AG20443 (cell line): ENCODE measurements around the gene ABRACL.
"Not testable (repeated sequence)": the region's sequence is repeated elsewhere in the genome, so short reads cannot be mapped to it uniquely, and the experiment has no call there.

Source experiments
- DNase-seq: peaks from one replicate; pipeline ENCODE4 v3.0.0; 2012; ENCODE audit warnings: low spot score, mixed read lengths

The ABRACL gene, protein sequence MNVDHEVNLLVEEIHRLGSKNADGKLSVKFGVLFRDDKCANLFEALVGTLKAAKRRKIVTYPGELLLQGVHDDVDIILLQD

DNA sequence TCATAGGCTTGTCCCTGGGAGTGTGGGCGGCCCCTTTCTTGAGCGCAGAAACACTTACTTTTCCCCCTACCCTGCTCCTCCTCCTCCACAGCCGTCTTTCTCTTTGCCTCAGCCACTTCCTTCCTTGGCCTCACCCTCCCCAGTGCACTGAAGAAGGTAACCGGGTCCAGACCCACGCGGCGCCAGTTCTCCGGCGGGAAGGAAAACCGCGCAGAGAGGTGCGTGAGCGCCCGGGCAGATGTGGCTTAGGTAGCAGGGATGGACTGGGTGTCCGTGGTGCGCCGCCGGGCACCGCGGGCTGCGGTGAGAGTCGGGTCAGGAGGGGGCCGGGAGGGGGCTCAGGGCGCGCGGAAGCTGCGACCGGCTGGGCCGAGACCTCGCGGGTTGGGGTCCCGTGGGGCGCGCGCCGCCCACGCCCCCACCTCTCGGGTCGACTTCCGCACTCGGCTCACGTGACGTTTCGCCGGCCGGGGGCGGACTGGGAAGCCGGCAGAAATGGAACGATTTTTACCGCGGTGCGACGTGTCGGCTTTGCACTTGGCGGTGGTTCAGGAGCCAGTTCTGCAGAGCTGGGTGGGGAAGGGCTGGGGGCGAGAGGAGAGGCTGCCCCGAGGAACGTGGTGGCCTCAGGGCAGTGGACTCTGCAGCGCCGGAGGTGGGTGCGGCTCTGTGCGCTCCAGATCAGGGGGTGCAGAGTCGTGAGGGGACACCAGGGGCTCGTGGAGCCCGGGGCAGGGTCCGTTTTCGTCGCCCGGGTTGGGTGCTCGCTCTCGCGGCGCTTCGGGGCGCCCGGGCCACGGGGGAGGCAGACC lies at the start of gene ABRACL:
TSS of gene ABRACL (plus strand) at position 88 of the 812 bp plus-strand sequence. CDS start 5,416 bp downstream, outside the sequence.
- DNase-seq: peak; percentile 74

DNA sequence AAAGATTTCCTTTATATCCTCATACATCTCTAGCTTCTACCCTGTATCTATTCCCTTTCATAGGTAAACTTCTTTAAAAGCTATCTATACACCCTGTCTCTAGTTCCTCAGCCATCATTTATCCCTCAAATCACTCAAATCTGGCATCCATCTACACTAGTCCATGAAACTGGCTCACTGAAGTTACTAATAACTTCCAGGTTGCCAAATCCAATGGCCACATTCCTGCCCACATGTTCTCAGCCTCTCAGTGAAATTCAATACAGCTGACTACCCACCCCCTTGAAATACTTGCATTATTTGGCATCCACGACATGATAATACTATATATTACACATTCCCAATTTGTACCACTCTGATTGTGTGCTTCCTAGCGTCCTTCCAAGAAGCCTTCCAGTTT lies 49.2 kb upstream of the ABRACL start:
- DNase-seq: no peak

DNA sequence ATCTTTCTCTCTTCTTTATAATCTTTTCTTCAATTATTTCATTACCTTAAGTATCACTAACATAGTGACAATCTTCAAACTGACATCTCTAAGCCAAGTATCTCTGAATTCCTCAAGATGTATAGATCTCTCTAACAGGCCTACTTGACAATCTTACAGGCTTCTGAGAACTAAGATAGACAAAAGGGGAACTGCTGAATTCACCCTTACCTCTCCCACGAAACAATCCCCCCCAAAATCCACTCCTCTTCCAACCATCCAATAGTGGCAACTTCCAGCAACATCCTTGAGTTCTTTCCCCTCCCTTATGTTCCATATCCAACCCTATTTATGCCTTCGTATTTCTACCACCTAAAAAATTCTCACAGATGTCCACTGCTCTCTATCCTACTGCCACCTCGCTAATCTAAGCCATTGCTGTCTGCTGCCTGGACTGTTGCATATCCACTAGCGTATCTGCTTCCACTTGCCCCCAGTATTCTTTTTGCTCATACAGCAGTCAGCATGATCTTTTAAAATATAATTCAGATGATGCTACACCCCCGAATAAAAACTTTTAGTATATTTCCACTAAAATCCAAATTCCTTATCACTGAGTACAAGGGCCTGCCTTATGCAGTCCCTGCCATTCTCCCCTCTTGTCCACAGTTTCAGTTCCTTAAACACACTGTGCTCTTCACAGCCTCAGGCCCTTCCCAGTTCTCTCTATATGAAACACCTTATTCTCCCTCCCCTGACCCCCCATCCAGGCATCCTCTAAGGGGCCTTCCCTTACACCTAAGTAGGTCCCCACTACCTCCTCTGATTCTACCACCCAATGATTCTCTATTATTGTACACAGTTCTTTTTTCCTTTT lies 48.5 kb upstream of the ABRACL start:
- no peak for DNase-seq

DNA sequence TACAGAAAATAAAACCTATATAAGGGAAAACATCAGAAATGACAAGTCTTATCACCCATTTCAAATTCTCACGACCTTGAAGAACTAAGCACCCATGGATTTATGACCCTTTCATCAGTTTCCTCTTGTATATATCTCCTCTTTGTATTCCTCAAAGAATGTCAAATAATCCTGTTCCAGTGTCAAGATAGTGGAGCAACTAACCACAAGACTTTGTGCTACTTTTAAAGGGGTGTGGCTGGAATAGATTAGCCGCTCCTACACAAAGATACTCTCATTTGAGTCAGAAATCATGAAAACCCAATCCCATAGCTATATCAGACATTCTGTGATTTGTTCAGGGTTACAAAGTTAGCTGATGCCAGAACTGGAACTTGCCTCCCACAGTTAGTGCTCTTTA lies 47.1 kb upstream of the ABRACL start:
- no peak for DNase-seq

DNA sequence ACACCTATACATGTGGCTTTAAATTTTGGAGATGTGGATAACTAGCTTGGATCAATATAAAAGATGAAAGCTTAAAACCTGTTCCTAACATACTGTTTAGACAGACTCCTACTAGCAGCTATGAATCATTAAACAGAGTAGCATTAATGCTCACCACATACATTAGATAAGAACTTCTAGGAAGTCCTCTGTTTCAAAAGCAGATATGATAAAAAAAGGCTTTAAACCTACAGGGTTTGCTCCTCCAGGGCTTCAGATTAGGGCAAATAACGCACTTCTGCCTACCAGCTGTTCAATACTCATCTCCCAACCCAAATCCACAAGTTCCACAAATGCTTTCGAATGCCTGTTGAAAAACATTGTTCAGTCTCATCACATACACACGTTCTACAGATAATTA lies 42.0 kb upstream of the ABRACL start:
- DNase-seq: peak; percentile 20

DNA sequence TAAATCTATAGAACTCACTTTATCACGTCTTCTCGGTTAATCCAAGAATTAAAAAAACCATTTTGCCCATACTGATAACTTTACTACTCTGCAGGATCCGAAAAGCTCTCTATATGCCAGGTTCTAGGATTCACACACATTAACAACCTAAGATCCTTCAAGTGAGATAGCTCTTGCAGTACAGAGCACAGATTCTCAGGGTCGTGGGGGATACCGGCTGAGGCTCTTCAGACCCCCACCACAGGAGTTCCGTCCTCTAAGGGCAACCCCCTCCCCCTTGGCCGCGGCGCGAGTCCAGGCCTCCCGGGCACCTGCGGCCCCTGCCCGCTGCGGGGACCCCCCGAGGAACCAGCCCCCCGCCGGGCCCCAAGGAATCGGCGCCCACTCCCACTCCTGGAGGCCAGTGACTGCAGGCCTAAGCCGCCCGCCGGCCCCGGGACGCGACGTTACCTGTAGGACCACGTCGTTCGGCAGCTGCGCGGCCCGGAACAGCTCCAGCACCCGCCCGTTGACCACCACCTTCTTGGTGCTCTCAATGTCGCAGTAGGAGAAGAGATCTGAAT lies 41.4 kb upstream of the ABRACL start:
- no peak for DNase-seq

DNA sequence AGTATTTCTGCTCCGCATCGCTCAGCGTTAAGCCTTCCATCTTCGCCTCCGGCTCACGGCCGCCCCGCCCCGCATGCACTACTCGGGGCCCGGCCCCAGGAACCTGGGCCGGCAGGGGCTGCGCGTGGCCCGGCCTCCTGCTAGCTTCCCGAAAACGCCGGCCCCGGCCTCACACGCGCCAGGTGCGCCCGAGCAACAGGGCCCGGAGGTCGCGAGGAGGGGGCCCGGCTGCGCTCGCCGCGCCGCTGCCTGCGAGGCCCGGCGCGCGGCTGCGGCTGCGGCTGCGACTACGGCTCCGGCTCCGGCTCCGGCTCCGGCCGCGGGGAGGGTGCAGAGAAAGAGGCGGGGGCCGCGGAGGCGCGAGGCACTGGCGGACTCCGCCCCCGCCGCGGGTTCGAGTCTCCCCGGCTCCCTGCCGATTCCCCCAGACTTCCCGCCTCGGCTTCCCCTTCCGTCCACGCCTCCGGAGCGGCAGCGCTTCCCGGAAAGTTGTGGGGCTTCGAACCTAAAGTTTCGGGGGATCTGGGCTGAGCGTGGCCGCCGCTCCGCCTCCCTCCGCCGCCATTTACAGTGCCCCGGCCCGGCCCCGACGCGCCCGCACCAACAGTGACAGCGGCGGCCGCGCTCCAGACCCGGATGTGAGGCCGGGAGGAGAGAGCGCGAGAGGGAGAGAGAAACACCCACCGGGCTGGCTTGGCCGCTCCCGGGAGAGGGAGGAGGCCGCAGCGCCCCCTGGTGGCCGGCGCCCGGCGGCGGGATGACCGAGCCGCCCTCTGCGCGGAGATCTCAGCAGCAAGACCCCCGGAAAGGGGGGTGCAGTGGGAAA lies 40.7 kb upstream of the ABRACL start, which contains the start of gene REPS1:
TSS of gene REPS1 (minus strand) at position 611 of the 826 bp plus-strand sequence. CDS start at position 40, 571 bp downstream.
- peak; percentile 98 for DNase-seq

DNA sequence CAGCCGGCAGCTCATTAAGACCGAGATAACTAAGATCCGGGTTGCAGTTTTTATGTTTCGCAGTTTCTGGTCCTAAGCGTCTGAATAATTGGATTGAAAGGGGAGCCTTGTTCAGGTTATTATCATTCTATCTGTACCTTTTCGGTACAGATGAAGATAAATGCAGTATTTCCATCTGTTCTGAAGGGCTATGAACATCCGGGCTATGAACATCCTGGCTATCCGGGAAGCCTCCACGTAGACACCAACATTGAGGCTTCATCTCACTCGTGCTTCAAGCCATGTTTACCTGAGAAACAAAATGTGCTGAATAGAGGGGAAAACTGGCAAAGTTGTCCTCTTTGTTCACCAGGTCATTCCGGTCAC lies 40.1 kb upstream of the ABRACL start:
- no peak for DNase-seq

DNA sequence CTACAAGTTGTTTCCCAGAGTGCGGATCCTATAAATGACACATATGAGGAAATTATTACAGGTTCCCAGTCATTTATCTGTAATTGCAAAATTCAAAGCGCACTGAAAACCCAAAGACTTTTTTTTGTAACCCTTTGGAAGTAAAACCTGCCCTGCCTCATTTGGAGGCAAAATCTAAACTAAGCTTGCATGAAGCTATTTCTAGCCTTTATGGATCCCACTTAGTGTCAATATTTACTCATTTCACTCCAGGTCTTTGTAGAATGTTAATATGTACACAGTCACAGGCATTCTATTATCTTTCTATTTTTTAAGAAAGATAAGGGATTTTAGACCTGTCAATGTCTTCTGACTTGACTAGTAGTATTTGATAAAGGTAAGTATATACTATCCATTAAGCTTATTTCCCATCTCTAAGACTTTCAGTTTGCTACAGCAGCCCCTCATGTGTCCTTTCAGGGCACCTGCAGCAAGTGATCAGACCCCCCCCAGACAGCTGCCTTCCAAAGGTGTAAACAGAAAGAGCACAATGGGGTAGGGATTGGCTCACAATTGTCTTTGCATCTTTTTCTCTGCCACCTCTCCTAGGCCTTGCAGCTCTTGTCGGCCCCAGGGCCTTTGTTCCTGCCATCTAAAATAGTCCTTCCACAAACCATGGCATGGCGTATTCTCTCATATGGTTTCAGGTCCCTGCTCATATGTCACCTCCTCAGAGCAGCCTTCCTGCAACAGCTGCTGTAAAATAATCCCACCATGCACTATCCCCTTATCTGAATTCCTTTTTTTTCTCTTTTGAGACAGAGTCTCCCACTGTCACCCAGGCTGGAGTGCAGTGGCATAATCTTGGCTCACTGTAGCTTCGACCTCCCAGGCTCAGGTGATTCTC lies 39.2 kb upstream of the ABRACL start:
- DNase-seq: no peak

DNA sequence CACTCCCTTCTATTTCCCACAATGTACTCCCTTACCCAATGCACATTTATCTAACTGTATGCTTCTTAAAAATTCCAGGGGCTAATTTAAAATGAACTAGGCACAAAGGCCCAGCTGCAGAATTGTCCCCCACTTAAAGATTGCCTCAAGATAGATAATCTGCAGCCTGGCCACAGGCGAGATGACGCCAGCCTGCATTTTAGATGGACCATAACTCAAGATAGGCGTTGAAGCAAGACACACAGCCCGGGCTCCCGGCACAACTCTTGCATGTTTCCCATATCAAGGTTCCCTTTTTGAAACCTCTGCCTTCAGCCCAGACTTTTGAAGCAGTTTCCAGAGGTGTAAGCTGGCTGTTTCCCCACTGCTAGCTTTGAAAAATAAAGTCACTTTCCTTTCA lies 37.3 kb upstream of the ABRACL start:
- DNase-seq: no peak

DNA sequence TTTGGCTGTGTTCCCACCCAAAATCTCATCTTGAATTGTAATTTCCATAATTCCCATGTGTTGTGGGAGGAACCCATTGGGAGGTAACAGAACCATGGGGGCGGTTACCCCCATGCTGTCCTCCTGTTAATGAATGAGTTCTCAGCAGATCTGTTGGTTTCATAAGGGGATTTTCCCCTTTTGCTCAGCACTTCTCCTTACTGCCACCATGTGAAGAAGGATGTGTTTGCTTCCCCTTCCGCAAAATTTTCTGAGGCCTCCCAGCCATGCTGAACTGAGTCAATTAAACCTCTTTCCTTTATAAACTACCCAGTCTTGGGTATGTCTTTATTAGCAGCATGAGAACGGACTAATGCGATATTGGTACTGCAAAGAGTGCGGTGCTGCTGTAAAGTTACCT lies 35.6 kb upstream of the ABRACL start:
- not testable (repeated sequence) for DNase-seq

DNA sequence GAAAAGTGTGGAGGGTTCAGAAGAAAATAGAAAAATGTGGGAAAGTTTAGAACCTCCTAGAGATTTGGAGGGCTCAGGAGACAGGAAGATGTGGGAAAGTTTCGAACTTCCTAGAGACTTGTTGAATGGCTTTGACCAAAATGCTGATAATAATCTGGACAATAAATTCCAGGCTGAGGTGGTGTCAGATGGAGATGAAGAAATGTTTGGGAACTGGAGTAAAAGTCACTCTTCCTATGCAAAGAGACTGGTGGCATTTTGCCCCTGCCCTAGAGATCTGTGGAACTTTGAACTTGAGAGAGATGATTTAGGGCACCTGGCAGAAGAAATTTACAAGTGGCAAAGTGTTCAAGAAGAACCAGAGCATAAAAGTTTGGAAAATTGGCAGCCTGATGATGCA lies 35.1 kb upstream of the ABRACL start:
- not testable (repeated sequence) for DNase-seq

DNA sequence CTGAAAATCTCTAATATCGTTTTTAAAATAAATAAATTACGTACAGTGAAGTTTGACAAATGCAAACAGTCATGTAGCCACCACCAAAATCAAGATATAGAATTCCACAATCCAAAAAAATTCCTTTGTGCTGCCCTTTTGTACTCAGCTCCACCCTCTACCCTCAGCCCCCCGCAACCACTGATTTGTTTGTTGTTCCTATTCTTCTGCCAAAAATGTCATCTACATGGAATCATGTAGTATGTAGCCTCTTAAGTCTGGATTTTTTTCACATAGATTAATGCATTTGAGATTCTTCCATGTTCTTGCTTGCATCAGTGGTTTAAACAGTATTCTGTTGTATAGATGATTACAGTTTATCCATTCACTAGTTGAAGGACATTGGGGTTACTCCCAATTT lies 32.0 kb upstream of the ABRACL start:
- no peak for DNase-seq

DNA sequence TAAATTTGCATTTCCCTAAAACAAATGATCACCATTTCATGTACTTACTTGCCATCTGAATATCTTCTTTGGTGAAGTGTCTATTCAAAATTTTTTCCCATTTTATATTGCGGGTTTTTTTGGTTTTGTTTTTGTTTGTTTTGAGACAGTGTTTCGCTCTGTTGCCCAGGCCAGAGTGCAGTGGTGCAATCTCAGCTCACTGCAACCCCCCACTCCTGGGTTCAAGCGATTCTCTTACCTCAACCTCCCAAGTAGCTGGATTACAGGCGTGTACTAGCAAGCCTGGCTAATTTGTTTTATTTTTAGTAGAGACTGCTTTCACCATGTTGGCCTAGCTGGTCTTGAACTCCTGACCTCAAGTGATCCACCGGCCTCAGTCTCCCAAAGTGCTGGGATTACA lies 31.4 kb upstream of the ABRACL start:
- no peak for DNase-seq

DNA sequence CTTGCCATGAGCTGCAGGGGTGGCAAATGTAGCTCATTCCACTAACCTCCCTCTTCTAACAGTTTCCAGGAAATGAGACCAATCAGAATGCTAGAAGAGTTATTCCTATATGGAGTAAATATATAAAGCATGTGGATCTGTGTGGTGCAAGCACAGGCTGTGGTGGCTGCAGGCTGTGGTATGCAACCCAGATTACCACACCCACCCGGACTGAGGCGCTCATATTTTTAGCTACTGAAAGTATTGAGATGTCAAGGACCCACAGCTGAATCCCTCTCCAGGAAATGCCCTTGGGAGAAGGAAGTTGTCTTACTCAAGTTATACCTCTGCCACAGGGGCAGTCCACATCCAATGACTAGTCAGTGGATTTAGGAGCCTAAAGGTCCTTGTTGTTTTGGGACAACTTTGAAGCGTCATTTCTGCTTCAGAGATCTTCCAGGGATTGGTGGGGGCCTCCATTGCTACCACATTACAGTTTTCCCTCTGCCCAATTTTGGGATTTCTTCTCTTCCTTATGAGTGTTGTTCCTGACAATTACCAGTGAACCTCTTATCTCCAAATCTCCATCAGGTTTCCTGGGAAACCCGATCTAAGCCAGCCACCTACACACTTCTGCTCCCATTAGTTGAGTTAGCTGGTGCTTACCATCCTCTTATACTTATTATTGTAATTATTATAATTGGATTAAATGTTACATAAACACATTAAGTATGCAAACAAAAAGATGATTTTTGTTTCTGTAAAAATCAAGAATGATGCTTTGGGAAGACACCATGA lies 28.4 kb upstream of the ABRACL start:
- peak; percentile 32 for DNase-seq

DNA sequence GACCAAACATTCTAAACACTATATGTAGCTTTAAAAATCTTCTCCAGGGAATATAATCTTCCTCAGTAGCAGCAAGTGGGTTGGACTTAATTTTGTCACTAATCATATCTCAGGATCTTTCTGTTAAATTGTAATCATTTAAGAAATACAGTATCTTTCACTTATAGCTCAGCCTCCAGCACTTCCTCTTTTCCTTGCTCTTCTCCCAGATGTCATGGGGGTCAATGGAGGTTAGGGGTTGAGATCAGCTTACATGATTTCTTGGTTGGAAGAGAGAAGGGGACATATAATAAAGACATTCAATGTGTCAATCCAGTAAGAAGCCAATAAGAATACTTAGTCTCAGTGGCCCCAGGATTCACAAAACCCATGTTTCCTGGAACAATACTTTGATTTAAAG lies 24.8 kb upstream of the ABRACL start:
- DNase-seq: no peak

DNA sequence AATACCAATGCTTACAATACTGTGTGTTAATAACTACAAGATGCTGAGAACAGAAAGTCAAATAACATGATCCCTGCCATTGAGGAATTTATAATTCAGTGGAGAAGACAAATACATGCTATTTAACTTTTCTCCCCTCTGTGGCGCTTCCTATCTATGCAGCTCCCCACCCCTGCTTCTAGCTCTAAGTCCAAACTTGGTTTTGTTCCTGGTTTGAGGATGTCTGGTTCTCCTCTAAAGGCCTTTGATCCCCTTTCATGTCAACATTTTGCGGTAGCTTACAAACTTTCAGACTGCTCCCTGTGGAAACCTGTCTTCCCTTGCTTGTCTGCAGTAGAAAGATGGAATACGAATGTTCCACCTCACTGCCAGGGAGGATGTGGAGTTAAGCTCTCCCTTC lies 22.1 kb upstream of the ABRACL start:
- no peak for DNase-seq

DNA sequence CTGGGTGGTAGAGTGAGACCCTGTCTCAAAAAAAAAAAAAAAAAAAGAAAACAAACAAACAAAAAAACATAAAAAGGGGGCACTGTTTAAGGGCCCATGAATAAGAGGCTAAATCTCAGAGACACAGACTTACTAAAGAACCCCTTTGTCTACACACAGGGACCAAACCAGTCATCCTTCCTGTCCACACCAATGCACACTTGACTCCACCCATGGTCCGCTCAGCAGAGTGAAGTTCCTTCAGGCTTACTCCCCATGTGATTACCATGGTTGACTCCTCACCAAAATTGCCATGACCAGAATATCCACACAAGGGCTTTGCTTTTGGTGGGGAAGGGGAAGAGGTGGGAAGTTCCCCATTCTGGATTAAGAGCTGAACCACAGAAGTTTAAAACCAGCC lies 21.1 kb upstream of the ABRACL start:
- DNase-seq: no peak

DNA sequence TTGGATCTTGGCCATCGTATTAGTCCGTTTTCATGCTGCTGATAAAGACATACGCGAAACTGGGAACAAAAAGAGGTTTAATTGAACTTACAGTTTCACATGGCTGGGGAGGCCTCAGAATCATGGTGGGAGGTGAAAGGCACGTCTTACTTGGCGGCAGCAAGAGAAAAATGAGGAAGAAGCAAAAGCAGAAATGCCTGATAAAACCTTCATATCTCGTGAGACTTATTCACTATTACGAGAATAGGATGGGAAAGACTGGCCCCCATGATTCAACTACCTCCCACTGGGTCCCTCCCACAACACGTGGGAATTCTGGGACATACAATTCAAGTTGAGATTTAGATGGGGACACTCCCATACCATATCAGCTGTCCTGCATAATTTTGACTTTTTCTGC lies 20.4 kb upstream of the ABRACL start:
- no peak for DNase-seq

DNA sequence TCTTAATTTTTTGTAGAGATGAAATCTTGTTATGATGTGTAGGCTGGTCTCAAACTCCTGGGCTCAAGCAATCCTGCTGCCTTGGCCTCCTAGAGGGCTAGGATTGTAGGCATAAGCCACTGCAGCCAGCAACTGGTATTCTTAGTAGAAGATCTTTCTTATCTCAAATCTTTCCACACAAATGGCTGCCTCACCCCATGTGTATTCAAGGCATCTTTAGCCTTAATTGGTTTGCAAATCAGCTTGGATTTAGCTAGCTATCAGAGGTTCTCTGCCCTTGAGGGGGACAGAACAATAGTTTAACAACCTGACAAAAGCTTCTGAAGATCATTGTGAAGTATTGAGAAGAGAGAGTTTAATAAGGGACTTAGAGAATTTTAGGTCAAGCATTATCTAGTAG lies 17.9 kb upstream of the ABRACL start:
- DNase-seq: no peak
